Retinal pigment epithelial cell (primary cell): ENCODE data around the gene IL18R1.

ENCODE experiments used
- DNase-seq: peaks from one replicate; pipeline ENCODE4 v3.0.0-alpha.2; 2010; ENCODE audit warnings: low read depth
- H3K4me3 ChIP-seq: 2 replicates; pipeline ENCODE4 v1.5.1; 2011; ENCODE audit warnings: mild to moderate bottlenecking, low read length, control low read depth, moderate library complexity
- TF ChIP-seq, protein P1 (sequence below): conservative IDR thresholded peaks from 2 replicates; pipeline ENCODE4 v1.5.1; 2011; ENCODE audit warnings: low read depth, low read length, control low read depth, inconsistent platforms

The IL18R1 gene

DNA sequence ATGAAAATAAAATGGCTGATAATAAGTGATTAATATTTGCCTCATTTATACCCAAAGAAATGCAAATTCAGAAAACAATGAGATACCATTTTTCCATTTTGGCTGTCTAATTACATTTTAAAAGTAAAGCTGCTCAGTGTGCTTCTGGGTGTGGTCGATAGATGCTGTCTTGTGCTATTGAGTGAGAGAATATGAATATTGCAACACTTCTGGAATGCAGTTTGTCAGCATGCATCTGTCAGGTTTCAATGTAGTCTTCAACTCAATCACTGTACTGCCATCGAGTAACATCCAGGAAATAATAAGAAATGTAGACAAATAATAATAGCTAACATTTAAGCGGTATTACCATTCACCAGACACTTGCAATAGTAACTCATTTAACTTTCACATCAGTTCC, 3.9 kb downstream of the IL18R1 start:
- no peak for DNase-seq
- TF ChIP-seq, protein P1, sequence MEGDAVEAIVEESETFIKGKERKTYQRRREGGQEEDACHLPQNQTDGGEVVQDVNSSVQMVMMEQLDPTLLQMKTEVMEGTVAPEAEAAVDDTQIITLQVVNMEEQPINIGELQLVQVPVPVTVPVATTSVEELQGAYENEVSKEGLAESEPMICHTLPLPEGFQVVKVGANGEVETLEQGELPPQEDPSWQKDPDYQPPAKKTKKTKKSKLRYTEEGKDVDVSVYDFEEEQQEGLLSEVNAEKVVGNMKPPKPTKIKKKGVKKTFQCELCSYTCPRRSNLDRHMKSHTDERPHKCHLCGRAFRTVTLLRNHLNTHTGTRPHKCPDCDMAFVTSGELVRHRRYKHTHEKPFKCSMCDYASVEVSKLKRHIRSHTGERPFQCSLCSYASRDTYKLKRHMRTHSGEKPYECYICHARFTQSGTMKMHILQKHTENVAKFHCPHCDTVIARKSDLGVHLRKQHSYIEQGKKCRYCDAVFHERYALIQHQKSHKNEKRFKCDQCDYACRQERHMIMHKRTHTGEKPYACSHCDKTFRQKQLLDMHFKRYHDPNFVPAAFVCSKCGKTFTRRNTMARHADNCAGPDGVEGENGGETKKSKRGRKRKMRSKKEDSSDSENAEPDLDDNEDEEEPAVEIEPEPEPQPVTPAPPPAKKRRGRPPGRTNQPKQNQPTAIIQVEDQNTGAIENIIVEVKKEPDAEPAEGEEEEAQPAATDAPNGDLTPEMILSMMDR: no peak
- H3K4me3 ChIP-seq: no peak overlapping the region

DNA sequence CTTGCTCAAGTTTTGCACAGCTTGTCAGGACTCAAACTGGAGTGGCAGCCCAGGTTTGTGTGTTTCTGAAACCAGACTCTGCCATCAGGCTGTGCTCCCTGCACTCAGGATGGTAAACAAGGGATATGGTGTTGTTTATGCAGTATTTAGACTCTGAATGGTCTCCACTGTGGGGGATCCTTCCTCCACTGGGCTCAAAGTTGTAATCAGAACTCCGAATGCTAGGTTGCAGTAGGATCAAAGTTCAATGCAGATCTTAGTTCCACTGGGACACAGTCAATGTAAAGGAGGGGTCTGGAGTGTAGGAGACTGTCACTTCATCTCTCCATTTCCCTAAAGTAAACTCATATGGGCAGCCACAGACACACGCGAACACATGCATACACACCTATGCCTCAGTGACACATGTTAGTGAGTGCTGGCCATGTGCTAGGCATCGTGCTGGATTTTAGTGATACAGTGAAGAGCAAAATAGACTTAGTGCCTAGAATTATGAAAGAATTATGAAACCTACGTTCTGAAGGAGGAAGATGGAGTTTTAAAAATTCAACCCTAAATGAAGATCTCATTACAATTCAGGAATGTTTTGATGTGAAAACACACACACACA, 6.1 kb downstream of the IL18R1 start:
- no peak overlapping the region for H3K4me3 ChIP-seq
- DNase-seq: no peak
- TF ChIP-seq, protein P1: no peak

- no peak overlapping the region for H3K4me3 ChIP-seq
- no peak for DNase-seq
- TF ChIP-seq, protein P1: no peak
These were observed 10.2 kb downstream of the IL18R1 start for GRCh38 chr2:102365763-102366162.

DNA sequence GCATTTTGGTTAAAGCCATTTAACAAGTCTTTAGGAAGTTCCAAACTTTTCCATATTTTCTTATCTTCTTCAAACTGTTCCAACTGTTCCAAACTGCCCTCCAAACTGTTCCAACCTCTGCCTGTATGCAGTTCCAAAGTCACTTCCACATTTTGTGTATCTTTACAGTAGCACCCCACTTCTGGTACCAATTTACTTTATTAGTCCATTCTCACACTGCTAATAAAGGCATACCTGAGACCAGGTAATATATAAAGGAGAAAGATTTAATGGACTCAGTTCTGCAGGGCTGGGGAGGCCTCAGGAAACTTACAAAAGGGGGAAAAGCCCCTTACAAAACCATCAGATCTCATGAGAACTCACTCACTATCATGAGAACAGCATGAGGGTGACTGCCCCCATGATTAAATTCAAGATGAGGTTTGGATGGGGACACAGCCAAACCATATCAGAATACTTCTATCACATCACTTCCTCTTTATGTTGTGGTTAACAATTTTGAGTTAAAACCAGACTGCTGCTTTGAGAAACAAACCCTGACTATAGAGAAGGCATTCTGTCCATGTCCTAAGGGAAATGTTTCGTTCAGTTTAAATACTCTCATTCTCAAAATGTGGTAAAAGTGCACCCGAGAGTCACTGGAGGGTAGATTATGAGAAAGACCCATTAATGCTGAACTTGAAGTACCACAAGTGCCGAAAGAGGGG, 11.0 kb downstream of the IL18R1 start:
- H3K4me3 ChIP-seq: no peak overlapping the region
- TF ChIP-seq, protein P1: no peak
- no peak for DNase-seq

GRCh38 chr2:102367331-102367971, 11.9 kb downstream of the IL18R1 start:
- DNase-seq: no peak
- H3K4me3 ChIP-seq: no peak overlapping the region
- TF ChIP-seq, protein P1: no peak

GRCh38 chr2:102368461-102369109, 13.0 kb downstream of the IL18R1 start:
- TF ChIP-seq, protein P1: no peak
- DNase-seq: no peak
- no peak overlapping the region for H3K4me3 ChIP-seq
